Osteoblast (primary cell): ENCODE measurements around the gene LRRN4. TPM values are rescaled to one million over a fixed set of nuclear protein-coding genes. Genes with fewer than 3 reads are reported as not detected.

Experiments
- DNase-seq: peaks from one replicate; pipeline ENCODE4 v3.0.0; 2011; ENCODE audit warnings: low spot score, mixed read lengths; ENCODE audit not compliant: insufficient read length; ENCODE audit errors: missing footprints
- H2AFZ ChIP-seq: 2 replicates; pipeline ENCODE4 v1.6.0; 2011; ENCODE audit warnings: mild to moderate bottlenecking, low read length
- H3K27ac ChIP-seq: 2 replicates; pipeline ENCODE4 v1.5.1; 2011; ENCODE audit warnings: mild to moderate bottlenecking, low read depth, low read length, moderate library complexity
- H3K27me3 ChIP-seq: 2 replicates; pipeline ENCODE4 v1.6.0; 2012; ENCODE audit warnings: mild to moderate bottlenecking, control low read depth, inconsistent platforms, low read length, moderate library complexity; ENCODE audit not compliant: insufficient read depth
- H3K36me3 ChIP-seq: 2 replicates; pipeline ENCODE4 v1.5.1; 2011; ENCODE audit warnings: mild to moderate bottlenecking, low read length, control low read depth, moderate library complexity; ENCODE audit not compliant: insufficient read depth
- H3K4me1 ChIP-seq: 2 replicates; pipeline ENCODE4 v1.5.1; 2011; ENCODE audit warnings: mild to moderate bottlenecking, low read length, control low read depth, moderate library complexity; ENCODE audit not compliant: insufficient read depth
- H3K4me2 ChIP-seq: 2 replicates; pipeline ENCODE4 v1.6.0; 2011; ENCODE audit warnings: mild to moderate bottlenecking, low read length; ENCODE audit not compliant: insufficient read depth
- H3K4me3 ChIP-seq: fragments of 200-600 bp; sonication (generic); 3 replicates; pipeline ENCODE4 v1.5.1; 2012; ENCODE audit warnings: mild to moderate bottlenecking, low read length, inconsistent platforms; ENCODE audit not compliant: insufficient read depth
- H3K79me2 ChIP-seq: 2 replicates; pipeline ENCODE4 v1.6.0; 2012; ENCODE audit warnings: mild to moderate bottlenecking, low read length, control low read depth, inconsistent platforms; ENCODE audit not compliant: insufficient read depth
- H3K9me3 ChIP-seq: 2 replicates; pipeline ENCODE4 v1.5.1; 2011; ENCODE audit warnings: low read depth, low read length, control low read depth
- H4K20me1 ChIP-seq: 2 replicates; pipeline ENCODE4 v1.6.0; 2012; ENCODE audit warnings: mild to moderate bottlenecking, low read length, control low read depth; ENCODE audit not compliant: insufficient read depth
- total RNA-seq: library from RNA; depleted of rRNA; stranded (reverse); fragments of >200 nt; gene quantifications from 2 replicates; pipeline ENCODE4 v1.2.3, GENCODE V29; 2012
- TF ChIP-seq, protein P1 (sequence below): IDR thresholded peaks from 2 replicates; pipeline ENCODE4 v1.5.1; 2011; ENCODE audit warnings: mild to moderate bottlenecking, low read depth, low read length, moderate library complexity; ENCODE audit errors: extremely low read depth

Gene LRRN4
- total RNA-seq, 1 donor = not detected

DNA sequence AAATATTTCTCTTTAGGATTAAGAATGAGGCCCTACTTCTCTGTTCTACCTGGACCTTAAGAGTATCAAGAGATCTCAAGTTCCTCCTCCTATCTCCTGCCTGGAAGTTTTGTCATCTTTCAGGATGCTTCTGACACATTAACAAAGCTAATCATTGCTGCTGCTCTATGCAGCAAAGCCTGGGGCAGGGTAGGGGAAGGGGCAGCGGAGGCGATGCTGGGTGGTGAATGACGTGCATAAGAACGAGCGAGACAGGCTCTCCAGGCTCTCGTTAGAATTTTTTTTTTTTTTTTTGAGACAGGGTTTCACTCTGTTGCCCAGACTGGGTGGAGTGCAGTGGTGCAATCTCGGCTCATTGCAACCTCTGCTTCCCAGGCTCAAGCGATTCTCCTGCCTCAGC is 37.8 kb upstream of the LRRN4 start:
- TF ChIP-seq, protein P1, sequence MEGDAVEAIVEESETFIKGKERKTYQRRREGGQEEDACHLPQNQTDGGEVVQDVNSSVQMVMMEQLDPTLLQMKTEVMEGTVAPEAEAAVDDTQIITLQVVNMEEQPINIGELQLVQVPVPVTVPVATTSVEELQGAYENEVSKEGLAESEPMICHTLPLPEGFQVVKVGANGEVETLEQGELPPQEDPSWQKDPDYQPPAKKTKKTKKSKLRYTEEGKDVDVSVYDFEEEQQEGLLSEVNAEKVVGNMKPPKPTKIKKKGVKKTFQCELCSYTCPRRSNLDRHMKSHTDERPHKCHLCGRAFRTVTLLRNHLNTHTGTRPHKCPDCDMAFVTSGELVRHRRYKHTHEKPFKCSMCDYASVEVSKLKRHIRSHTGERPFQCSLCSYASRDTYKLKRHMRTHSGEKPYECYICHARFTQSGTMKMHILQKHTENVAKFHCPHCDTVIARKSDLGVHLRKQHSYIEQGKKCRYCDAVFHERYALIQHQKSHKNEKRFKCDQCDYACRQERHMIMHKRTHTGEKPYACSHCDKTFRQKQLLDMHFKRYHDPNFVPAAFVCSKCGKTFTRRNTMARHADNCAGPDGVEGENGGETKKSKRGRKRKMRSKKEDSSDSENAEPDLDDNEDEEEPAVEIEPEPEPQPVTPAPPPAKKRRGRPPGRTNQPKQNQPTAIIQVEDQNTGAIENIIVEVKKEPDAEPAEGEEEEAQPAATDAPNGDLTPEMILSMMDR = no peak
- Histone ChIP-seq H3K79me2 (no peaks in the 10 kb centered on the region), H3K36me3 (no peaks in the 10 kb centered on the region), H3K4me1 (no peaks in the 10 kb centered on the region), H3K4me3 (no peak overlapping the region), H3K9me3 (no peaks in the 10 kb centered on the region), H3K27ac (no peak overlapping the region), H2AFZ (no peak overlapping the region), H3K27me3 (no peaks in the 10 kb centered on the region), H4K20me1 (no peaks in the 10 kb centered on the region), H3K4me2 (no peak overlapping the region)
- no peak for DNase-seq

GRCh38 chr20:6086868-6087267 is 33.0 kb upstream of the LRRN4 start:
- H3K79me2 ChIP-seq = no peaks in the 10 kb centered on the region
- peak overlapping the region; percentile 20 for H2AFZ ChIP-seq
- H3K9me3 ChIP-seq = no peaks in the 10 kb centered on the region
- no peak overlapping the region for H3K4me3 ChIP-seq
- no peak overlapping the region for H3K4me2 ChIP-seq
- H3K27ac ChIP-seq = no peak overlapping the region
- no peaks in the 10 kb centered on the region for H4K20me1 ChIP-seq
- peak; percentile 46 for DNase-seq
- H3K27me3 ChIP-seq = no peaks in the 10 kb centered on the region
- TF ChIP-seq, protein P1 = no peak
- H3K36me3 ChIP-seq = no peaks in the 10 kb centered on the region
- H3K4me1 ChIP-seq = no peaks in the 10 kb centered on the region

DNA sequence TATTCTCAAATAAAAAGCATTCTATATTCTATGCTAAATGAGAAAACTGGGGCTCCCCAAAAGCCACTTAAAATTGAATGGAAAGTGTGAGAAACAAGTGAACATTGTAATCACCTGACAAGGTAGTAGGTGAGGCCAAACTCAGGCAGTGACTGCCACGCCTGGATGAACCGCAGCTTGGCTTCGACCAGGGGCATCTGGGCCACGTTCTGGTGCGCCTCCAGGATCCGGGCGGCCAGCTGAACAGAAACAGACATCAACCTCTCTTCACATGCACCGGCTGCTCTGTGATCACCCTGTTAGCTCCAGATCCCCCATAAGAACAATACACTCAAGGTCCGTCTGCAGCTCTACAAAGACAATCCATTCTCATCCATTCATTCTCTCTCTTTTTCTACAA is 30.1 kb upstream of the LRRN4 start:
- H3K4me1 ChIP-seq = peaks cover 11% of the 10 kb centered on the region
- no peaks in the 10 kb centered on the region for H3K9me3 ChIP-seq
- H3K4me2 ChIP-seq = no peak overlapping the region
- no peak for DNase-seq
- H3K4me3 ChIP-seq = no peak overlapping the region
- no peak overlapping the region for H2AFZ ChIP-seq
- H3K27ac ChIP-seq = no peak overlapping the region
- H3K27me3 ChIP-seq = no peaks in the 10 kb centered on the region
- no peaks in the 10 kb centered on the region for H3K36me3 ChIP-seq
- H3K79me2 ChIP-seq = no peaks in the 10 kb centered on the region
- TF ChIP-seq, protein P1 = no peak
- no peaks in the 10 kb centered on the region for H4K20me1 ChIP-seq

GRCh38 chr20:6081236-6081635 is 27.4 kb upstream of the LRRN4 start:
- peaks cover 11% of the 10 kb centered on the region for H3K4me1 ChIP-seq
- H2AFZ ChIP-seq = no peak overlapping the region
- H3K27ac ChIP-seq = no peak overlapping the region
- no peak overlapping the region for H3K4me3 ChIP-seq
- no peaks in the 10 kb centered on the region for H3K79me2 ChIP-seq
- H3K27me3 ChIP-seq = no peaks in the 10 kb centered on the region
- TF ChIP-seq, protein P1 = no peak
- no peak overlapping the region for H3K4me2 ChIP-seq
- H3K36me3 ChIP-seq = no peaks in the 10 kb centered on the region
- no peaks in the 10 kb centered on the region for H3K9me3 ChIP-seq
- H4K20me1 ChIP-seq = no peaks in the 10 kb centered on the region
- peak; percentile 74 for DNase-seq
